Measurements from ENCODE around the gene TRIM25.

Gene TRIM25

GRCh38 chr17:56866076-56866475 lies 47.8 kb downstream of the TRIM25 start:
- DNase-seq (ENCODE audit: low spot score) = no peak

- no peak for DNase-seq (ENCODE audit: low spot score)
These were observed 49.9 kb downstream of the TRIM25 start for GRCh38 chr17:56863974-56864373.

GRCh38 chr17:56861899-56862298 lies 52.0 kb downstream of the TRIM25 start:
- DNase-seq (ENCODE audit: low spot score) = no peak

GRCh38 chr17:56851008-56851407 lies 62.8 kb downstream of the TRIM25 start:
- no peak for DNase-seq (ENCODE audit: low spot score)

GRCh38 chr17:56850591-56850990 lies 63.3 kb downstream of the TRIM25 start:
- DNase-seq (ENCODE audit: low spot score) = no peak

- DNase-seq (ENCODE audit: low spot score) = no peak
These were observed 64.7 kb downstream of the TRIM25 start for GRCh38 chr17:56849131-56849530.

GRCh38 chr17:56847106-56847505 lies 66.7 kb downstream of the TRIM25 start:
- no peak for DNase-seq (ENCODE audit: low spot score)

GRCh38 chr17:56845934-56846333 lies 67.9 kb downstream of the TRIM25 start:
- DNase-seq (ENCODE audit: low spot score) = no peak

- DNase-seq (ENCODE audit: low spot score) = no peak
These were observed 71.3 kb downstream of the TRIM25 start for GRCh38 chr17:56842577-56842976.

- DNase-seq (ENCODE audit: low spot score) = no peak
These were observed 75.2 kb downstream of the TRIM25 start for GRCh38 chr17:56838687-56839086.
